Fibroblast of lung (primary cell): ENCODE data around the gene HOXC9. TPM values are rescaled to one million over a fixed set of nuclear protein-coding genes. Genes with fewer than 3 reads are reported as not detected.

ENCODE experiments used
- DNase-seq, 2 donors: peaks; one replicate each; pipeline versions ENCODE4 v3.0.0 to v3.0.0-alpha.2; 2010; ENCODE audit warnings: low read depth in 2 of 2
- H2AFZ ChIP-seq: 2 replicates; pipeline ENCODE4 v1.5.1; 2012; ENCODE audit warnings: low read length, control low read depth, inconsistent platforms
- H3K27ac ChIP-seq: 2 replicates; pipeline ENCODE4 v1.5.1; 2011; ENCODE audit warnings: low read length, control low read depth; ENCODE audit not compliant: insufficient read depth
- H3K27me3 ChIP-seq: 2 replicates; pipeline ENCODE4 v1.5.1; 2011; ENCODE audit warnings: mild to moderate bottlenecking, low read length; ENCODE audit not compliant: control insufficient read depth, insufficient read depth
- H3K36me3 ChIP-seq: 2 replicates; pipeline ENCODE4 v1.5.1; 2011; ENCODE audit warnings: low read length; ENCODE audit not compliant: control insufficient read depth, insufficient read depth
- H3K4me1 ChIP-seq: 2 replicates; pipeline ENCODE4 v1.5.1; 2011; ENCODE audit warnings: low read length; ENCODE audit not compliant: control insufficient read depth, insufficient read depth; ENCODE audit errors: extremely low read depth
- H3K4me2 ChIP-seq: 2 replicates; pipeline ENCODE4 v1.5.1; 2011; ENCODE audit warnings: low read length, control low read depth; ENCODE audit not compliant: insufficient read depth; ENCODE audit errors: extremely low read depth
- H3K4me3 ChIP-seq, 4 experiments: fragments of 200-600 bp in 1 of 4; sonication (generic) in 1 of 4; replicated peaks in 1 of 4; 2 replicates each; pipeline ENCODE4 v1.5.1; 2011 to 2016; ENCODE audit warnings: low read length in 4 of 4, low read depth in 3 of 4, mild to moderate bottlenecking in 3 of 4, control low read depth in 2 of 4, inconsistent platforms in 1 of 4, mixed read lengths in 1 of 4; ENCODE audit not compliant: insufficient read depth in 1 of 4; ENCODE audit errors: control extremely low read depth in 1 of 4
- H3K79me2 ChIP-seq: 2 replicates; pipeline ENCODE4 v1.5.1; 2012; ENCODE audit warnings: mild to moderate bottlenecking, low read length, inconsistent platforms; ENCODE audit not compliant: control insufficient read depth, insufficient read depth
- H3K9ac ChIP-seq: 2 replicates; pipeline ENCODE4 v1.5.1; 2011; ENCODE audit warnings: mild to moderate bottlenecking, low read length, control low read depth; ENCODE audit not compliant: insufficient read depth
- H3K9me3 ChIP-seq: 2 replicates; pipeline ENCODE4 v1.5.1; 2012; ENCODE audit warnings: low read depth, low read length; ENCODE audit not compliant: control insufficient read depth, insufficient read depth
- H4K20me1 ChIP-seq: 2 replicates; pipeline ENCODE4 v1.5.1; 2011; ENCODE audit warnings: low read length; ENCODE audit not compliant: control insufficient read depth, insufficient read depth; ENCODE audit errors: extremely low read depth
- EZH2 ChIP-seq: IDR thresholded peaks from 2 replicates; pipeline ENCODE4 v1.5.1; 2012; ENCODE audit warnings: low read length, control low read depth, mild to moderate bottlenecking; ENCODE audit errors: missing control alignments
- polyA plus RNA-seq, 2 donors: library from polyadenylated mRNA; depleted of rRNA in 1 of 2; stranded (reverse) in 1 of 2; unstranded in 1 of 2; fragments of >200 nt; gene quantifications; 2 replicates each; pipeline ENCODE4 v1.2.1, GENCODE V29; 2011 to 2012; ENCODE audit warnings: missing spikeins in 1 of 2
- total RNA-seq: library from RNA; depleted of rRNA; stranded (reverse); fragments of >200 nt; gene quantifications from 2 replicates; pipeline ENCODE4 v1.2.1, GENCODE V29; 2014
- TF ChIP-seq, protein P1 (sequence below), 2 donors: IDR thresholded peaks in 1 of 2; conservative IDR thresholded peaks in 1 of 2; 1 replicate in 1 of 2; 2 replicates in 1 of 2; pipeline ENCODE4 v1.5.1; 2011 to 2012; ENCODE audit warnings: low read length in 2 of 2, control low read depth in 1 of 2, inconsistent platforms in 1 of 2, low read depth in 1 of 2, mild to moderate bottlenecking in 1 of 2

The HOXC9 gene
- total and polyA plus RNA-seq, 2 donors (not counting 1 experiment from before 2014, with no cell fraction given), result 0.24 TPM; not detected in 1

DNA sequence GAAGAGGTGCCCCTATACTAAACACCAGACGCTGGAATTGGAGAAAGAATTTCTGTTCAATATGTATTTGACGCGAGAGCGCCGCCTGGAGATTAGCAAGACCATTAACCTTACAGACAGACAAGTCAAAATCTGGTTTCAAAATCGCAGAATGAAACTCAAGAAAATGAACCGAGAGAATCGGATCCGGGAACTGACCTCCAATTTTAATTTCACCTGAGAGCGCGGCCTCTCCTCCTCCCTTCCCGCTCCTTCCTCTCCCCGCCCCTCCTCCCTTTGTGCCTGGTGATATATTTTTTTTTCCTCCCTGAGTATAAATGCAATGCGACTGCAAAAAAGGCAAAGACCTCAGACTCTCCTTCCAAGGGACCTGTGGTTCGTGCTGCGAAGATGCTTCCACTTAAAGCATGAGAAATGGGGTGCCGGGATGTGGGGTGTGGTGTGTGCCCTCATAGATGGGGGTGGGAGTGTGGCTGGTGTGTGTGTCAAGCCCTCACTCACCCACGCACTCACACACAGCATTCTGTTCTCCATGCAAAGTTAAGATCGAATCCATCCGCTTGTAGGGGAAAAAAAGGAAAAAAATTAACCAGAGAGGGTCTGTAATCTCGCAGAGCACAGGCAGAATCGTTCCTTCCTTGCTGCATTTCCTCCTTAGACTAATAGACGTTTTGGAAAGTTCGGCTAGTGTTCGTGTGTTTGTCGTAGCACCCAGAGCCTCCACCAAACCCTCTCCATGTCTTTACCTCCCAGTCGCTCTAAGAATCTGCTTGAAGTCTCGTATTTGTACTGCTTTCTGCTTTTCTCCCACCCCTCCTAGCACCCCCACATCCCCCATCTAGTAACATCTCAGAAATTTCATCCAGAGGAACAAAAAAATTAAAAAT is 10.5 kb upstream of the HOXC9 start:
- no peak overlapping the region for H3K9ac ChIP-seq
- peak overlapping the region; percentile 17 for H3K4me2 ChIP-seq
- peaks cover 89% of the 10 kb centered on the region for H3K27me3 ChIP-seq
- DNase-seq, result peak in 1 of 2 donors; percentile 61
- H4K20me1 ChIP-seq, result no peaks in the 10 kb centered on the region
- no peak overlapping the region for H2AFZ ChIP-seq
- no peaks in the 10 kb centered on the region for H3K9me3 ChIP-seq
- no peak overlapping the region for H3K27ac ChIP-seq
- peak; percentile 71 for TF ChIP-seq EZH2
- TF ChIP-seq, protein P1, sequence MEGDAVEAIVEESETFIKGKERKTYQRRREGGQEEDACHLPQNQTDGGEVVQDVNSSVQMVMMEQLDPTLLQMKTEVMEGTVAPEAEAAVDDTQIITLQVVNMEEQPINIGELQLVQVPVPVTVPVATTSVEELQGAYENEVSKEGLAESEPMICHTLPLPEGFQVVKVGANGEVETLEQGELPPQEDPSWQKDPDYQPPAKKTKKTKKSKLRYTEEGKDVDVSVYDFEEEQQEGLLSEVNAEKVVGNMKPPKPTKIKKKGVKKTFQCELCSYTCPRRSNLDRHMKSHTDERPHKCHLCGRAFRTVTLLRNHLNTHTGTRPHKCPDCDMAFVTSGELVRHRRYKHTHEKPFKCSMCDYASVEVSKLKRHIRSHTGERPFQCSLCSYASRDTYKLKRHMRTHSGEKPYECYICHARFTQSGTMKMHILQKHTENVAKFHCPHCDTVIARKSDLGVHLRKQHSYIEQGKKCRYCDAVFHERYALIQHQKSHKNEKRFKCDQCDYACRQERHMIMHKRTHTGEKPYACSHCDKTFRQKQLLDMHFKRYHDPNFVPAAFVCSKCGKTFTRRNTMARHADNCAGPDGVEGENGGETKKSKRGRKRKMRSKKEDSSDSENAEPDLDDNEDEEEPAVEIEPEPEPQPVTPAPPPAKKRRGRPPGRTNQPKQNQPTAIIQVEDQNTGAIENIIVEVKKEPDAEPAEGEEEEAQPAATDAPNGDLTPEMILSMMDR (conservative IDR thresholded peaks at IDR 0.05 in 1 of 2, IDR thresholded peaks at IDR 0.05 in 1 of 2; ENCODE audit: low read depth in 1 of 2, low read length in 2 of 2), result peak; percentile 56 to 59
- no peaks in the 10 kb centered on the region for H3K79me2 ChIP-seq
- H3K4me1 ChIP-seq, result no peaks in the 10 kb centered on the region
- H3K36me3 ChIP-seq, result no peaks in the 10 kb centered on the region
- no peak overlapping the region for H3K4me3 ChIP-seq

DNA sequence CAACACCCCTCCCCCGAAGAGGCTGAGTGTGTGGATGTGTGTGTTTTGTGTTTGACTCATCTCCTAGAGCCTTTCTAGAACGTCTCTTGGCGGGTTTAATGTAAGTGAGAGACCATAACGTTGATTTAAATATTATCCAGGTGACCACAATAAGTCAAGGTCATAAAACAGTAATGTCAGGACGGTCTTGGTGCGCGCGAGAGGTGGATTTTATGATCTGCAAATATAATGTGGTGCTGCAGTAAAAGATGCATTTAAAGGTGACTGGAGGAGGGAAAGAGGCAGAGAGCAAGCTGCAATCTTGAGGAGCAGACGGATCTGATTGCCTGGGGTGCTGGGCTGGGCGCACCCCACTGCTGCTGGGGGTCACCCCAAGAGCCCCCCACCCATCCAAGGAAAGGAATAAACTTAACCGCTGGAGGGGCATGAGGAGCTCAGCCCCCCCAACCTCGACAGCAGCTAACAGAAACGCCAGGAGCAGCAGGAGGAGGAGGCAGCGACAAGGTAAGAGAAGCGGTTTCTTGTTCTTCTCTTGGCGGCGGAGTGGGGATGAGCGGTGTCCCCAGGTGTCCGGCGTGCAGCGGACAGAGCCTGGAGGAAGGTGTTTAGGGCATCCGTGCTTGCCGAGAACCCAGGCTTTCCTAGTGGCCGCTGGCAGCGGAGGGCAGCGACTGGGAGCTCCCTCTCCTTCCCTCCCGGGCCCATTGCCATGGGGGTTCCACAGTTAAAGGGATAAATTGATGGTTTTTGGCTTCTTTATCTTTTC is 9.5 kb upstream of the HOXC9 start:
- Histone ChIP-seq H3K9ac (no peak overlapping the region), H3K27ac (no peak overlapping the region), H3K9me3 (no peaks in the 10 kb centered on the region), H3K36me3 (no peaks in the 10 kb centered on the region), H3K4me2 (no peak overlapping the region), H2AFZ (no peak overlapping the region), H3K4me1 (no peaks in the 10 kb centered on the region), H3K79me2 (no peaks in the 10 kb centered on the region), H4K20me1 (no peaks in the 10 kb centered on the region), H3K4me3 (no peak overlapping the region), H3K27me3 (peaks cover 94% of the 10 kb centered on the region)
- TF ChIP-seq, protein P1 (conservative IDR thresholded peaks at IDR 0.05 in 1 of 2, IDR thresholded peaks at IDR 0.05 in 1 of 2; ENCODE audit: low read depth in 1 of 2, low read length in 2 of 2), result no peak
- peak; percentile 78 for TF ChIP-seq EZH2
- no peak for DNase-seq

DNA sequence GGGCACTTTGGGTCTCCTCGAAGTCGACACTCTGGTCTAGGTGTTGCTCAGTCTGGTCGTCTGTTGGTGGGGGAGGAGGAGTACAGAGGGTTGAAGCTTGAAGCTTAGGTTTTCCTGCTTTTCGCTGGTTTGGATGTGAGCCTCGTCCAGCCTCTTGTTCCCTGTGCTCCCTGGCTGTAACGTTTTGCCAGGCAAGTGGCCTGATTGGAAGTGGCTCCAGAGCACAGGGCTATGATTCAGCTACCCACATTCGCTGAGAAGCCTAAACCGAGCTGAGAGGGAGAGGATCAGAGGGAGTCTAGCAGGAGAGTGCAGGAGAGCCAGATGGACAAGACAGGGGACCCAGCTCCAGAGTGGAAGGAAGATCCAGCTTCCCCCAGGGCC is 8.9 kb upstream of the HOXC9 start:
- TF ChIP-seq EZH2, result peak; percentile 94
- TF ChIP-seq, protein P1 (conservative IDR thresholded peaks at IDR 0.05 in 1 of 2, IDR thresholded peaks at IDR 0.05 in 1 of 2; ENCODE audit: low read depth in 1 of 2, low read length in 2 of 2), result no peak
- no peaks in the 10 kb centered on the region for H3K36me3 ChIP-seq
- no peaks in the 10 kb centered on the region for H3K79me2 ChIP-seq
- no peak overlapping the region for H3K4me2 ChIP-seq
- H3K4me3 ChIP-seq, result no peak overlapping the region
- no peak overlapping the region for H2AFZ ChIP-seq
- no peaks in the 10 kb centered on the region for H3K4me1 ChIP-seq
- H3K27ac ChIP-seq, result no peak overlapping the region
- H3K9me3 ChIP-seq, result no peaks in the 10 kb centered on the region
- H4K20me1 ChIP-seq, result no peaks in the 10 kb centered on the region
- no peak for DNase-seq
- no peak overlapping the region for H3K9ac ChIP-seq
- H3K27me3 ChIP-seq, result peaks cover 92% of the 10 kb centered on the region
